ENCODE measurements around the gene ACBD4. TPM values are rescaled to one million over a fixed set of nuclear protein-coding genes. Genes with fewer than 3 reads are reported as not detected.

Gene ACBD4
- total and polyA plus RNA-seq, 10 of the 15 experiments (the other 5 are each of a cell fraction or from before 2014, with no cell fraction given): 0.20 to 13.8 (median 6.9) TPM

DNA sequence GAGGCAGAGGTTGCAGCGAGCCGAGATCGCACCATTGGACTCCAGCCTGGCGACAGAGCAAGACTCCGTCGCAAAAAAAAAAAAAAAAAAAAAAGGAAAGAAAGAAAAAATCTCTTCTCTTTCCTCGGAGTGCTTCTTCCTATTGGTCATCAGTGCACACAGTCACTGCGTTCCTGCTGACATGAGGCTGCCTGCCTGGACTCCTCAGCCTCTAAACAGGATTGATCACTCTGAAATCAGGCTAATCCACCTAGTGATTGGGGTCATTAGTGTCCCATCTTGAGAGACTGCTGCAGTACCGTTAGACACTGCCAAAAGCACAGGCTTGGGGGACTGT, 34.0 kb upstream of the ACBD4 start:
- CTCF ChIA-PET: interaction anchor here (1.7 kb wide), 1 partner anchor 181 kb away, joined by 5 read pairs; no protein-coding TSS in a partner anchor
- FAIRE-seq: no peak
- SMC1A ChIA-PET (ENCODE audit: uncharacterized antibody, unreplicated experiment): interaction anchor here (7.0 kb wide), 1 partner anchor 182 kb away, joined by 38 read pairs; no protein-coding TSS in a partner anchor

More for the DNA sequence above, 34.0 kb upstream of the ACBD4 start:
- BruUV-seq (replicated peaks): no TSS peak
- ChIA-PET RAD21 (ENCODE audit: unreplicated experiment) (no interaction called here), POLR2A (interaction anchor here (0.7 kb wide), 1 partner anchor 27 kb away, joined by 6 read pairs; no protein-coding TSS in a partner anchor)
- H3K9ac ChIP-seq (ENCODE audit: control insufficient read depth, insufficient read depth, low read length): no peak overlapping the region
- no peaks in the 10 kb centered on the region for H3K9me3 ChIP-seq (replicated peaks; ENCODE audit: control insufficient read depth, insufficient read depth, low read length)
- 96% methylated on average over 7 of the region's 9 CpGs for WGBS (ENCODE audit: insufficient coverage, insufficient replicate concordance, low lambda C conversion rate, missing lambda C conversion rate)
- H3K4me2 ChIP-seq (ENCODE audit: control insufficient read depth, insufficient read depth): no peak overlapping the region
- intact Hi-C loops (cut with micrococcal nuclease; ENCODE audit: unreplicated experiment) (no loop called here), in situ Hi-C loops (cut with MboI) (loop anchor here (10.0 kb wide), 1 partner anchor 177 kb away; no protein-coding TSS in a partner anchor)
- H3K4me1 ChIP-seq (ENCODE audit: control insufficient read depth, insufficient read depth, low read length): no peaks in the 10 kb centered on the region
- no peak overlapping the region for H2AFZ ChIP-seq (ENCODE audit: control insufficient read depth, low read depth, low read length)
- TF ChIP-seq, protein P1, sequence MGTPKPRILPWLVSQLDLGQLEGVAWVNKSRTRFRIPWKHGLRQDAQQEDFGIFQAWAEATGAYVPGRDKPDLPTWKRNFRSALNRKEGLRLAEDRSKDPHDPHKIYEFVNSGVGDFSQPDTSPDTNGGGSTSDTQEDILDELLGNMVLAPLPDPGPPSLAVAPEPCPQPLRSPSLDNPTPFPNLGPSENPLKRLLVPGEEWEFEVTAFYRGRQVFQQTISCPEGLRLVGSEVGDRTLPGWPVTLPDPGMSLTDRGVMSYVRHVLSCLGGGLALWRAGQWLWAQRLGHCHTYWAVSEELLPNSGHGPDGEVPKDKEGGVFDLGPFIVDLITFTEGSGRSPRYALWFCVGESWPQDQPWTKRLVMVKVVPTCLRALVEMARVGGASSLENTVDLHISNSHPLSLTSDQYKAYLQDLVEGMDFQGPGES (IDR thresholded peaks at IDR 0.05): no peak
- no peak for TF ChIP-seq IRF4 (IDR thresholded peaks at IDR 0.05; ENCODE audit: low read depth, low read length)
- TF ChIP-seq, protein P2, sequence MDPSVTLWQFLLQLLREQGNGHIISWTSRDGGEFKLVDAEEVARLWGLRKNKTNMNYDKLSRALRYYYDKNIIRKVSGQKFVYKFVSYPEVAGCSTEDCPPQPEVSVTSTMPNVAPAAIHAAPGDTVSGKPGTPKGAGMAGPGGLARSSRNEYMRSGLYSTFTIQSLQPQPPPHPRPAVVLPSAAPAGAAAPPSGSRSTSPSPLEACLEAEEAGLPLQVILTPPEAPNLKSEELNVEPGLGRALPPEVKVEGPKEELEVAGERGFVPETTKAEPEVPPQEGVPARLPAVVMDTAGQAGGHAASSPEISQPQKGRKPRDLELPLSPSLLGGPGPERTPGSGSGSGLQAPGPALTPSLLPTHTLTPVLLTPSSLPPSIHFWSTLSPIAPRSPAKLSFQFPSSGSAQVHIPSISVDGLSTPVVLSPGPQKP (IDR thresholded peaks at IDR 0.05; ENCODE audit: low read depth, low read length): no peak
- TF ChIP-seq, protein P3, sequence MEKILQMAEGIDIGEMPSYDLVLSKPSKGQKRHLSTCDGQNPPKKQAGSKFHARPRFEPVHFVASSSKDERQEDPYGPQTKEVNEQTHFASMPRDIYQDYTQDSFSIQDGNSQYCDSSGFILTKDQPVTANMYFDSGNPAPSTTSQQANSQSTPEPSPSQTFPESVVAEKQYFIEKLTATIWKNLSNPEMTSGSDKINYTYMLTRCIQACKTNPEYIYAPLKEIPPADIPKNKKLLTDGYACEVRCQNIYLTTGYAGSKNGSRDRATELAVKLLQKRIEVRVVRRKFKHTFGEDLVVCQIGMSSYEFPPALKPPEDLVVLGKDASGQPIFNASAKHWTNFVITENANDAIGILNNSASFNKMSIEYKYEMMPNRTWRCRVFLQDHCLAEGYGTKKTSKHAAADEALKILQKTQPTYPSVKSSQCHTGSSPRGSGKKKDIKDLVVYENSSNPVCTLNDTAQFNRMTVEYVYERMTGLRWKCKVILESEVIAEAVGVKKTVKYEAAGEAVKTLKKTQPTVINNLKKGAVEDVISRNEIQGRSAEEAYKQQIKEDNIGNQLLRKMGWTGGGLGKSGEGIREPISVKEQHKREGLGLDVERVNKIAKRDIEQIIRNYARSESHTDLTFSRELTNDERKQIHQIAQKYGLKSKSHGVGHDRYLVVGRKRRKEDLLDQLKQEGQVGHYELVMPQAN (conservative IDR thresholded peaks at IDR 0.05): no peak
- no peak for TF ChIP-seq JUND (IDR thresholded peaks at IDR 0.05; ENCODE audit: low read depth, low read length)
- no peak for TF ChIP-seq RAD21 (IDR thresholded peaks at IDR 0.05; ENCODE audit: insufficient read depth, low read depth, low read length)
- no peak for TF ChIP-seq SMARCA5 (IDR thresholded peaks at IDR 0.05)
- no peak for TF ChIP-seq RCOR1 (conservative IDR thresholded peaks at IDR 0.05; ENCODE audit: low read depth, low read length)
- no peak for TF ChIP-seq SMAD5 (IDR thresholded peaks at IDR 0.05; ENCODE audit: low read depth)
- H3K4me3 ChIP-seq: no peak overlapping the region
- H4K20me1 ChIP-seq (ENCODE audit: control insufficient read depth, insufficient read depth): no peaks in the 10 kb centered on the region
- H3K79me2 ChIP-seq (ENCODE audit: control insufficient read depth, insufficient read depth, low read length): no peaks in the 10 kb centered on the region
- no peak for ATAC-seq
- no peaks in the 10 kb centered on the region for H3K27me3 ChIP-seq (replicated peaks in 1 of 2; ENCODE audit: control insufficient read depth in 2 of 2, insufficient read depth in 2 of 2, low read length in 1 of 2)
- H3K27ac ChIP-seq (ENCODE audit: control insufficient read depth, insufficient read depth): no peak overlapping the region
- DNase-seq (ENCODE audit: low read depth, low spot score): no peak
- H3K36me3 ChIP-seq (ENCODE audit: control insufficient read depth in 2 of 2, insufficient read depth in 2 of 2, low read length in 1 of 2): peaks cover 51 to 61% of the 10 kb centered on the region in 2 experiments

All from GM12878 (cell line).